COLO829 (cell line): Measurements from ENCODE around the gene NR2F1-AS1.
"Not testable (repeated sequence)": the region's sequence is repeated elsewhere in the genome, so short reads cannot be mapped to it uniquely, and the experiment has no call there.

Experiments
- DNase-seq: peaks from one replicate; pipeline ENCODE4 v3.0.0; 2012; ENCODE audit warnings: low spot score

The NR2F1-AS1 gene

GRCh38 chr5:93576994-93577853 is 3.8 kb downstream of the NR2F1-AS1 start:
- no peak for DNase-seq

GRCh38 chr5:93575461-93576414 is 5.3 kb downstream of the NR2F1-AS1 start:
- no peak for DNase-seq

GRCh38 chr5:93574491-93575305 is 6.3 kb downstream of the NR2F1-AS1 start:
- DNase-seq = no peak

- DNase-seq = no peak
These were observed 7.4 kb downstream of the NR2F1-AS1 start for GRCh38 chr5:93573354-93574351.

- DNase-seq = no peak
These were observed 8.2 kb downstream of the NR2F1-AS1 start for GRCh38 chr5:93572608-93573353.

- no peak for DNase-seq
These were observed 8.9 kb downstream of the NR2F1-AS1 start for GRCh38 chr5:93572101-93572607.

GRCh38 chr5:93571114-93571949 is 9.7 kb downstream of the NR2F1-AS1 start:
- DNase-seq = no peak

- DNase-seq = no peak
These were observed 10.5 kb downstream of the NR2F1-AS1 start for GRCh38 chr5:93570294-93571113.

- no peak for DNase-seq
These were observed 11.5 kb downstream of the NR2F1-AS1 start for GRCh38 chr5:93569300-93570160.

- no peak for DNase-seq
These were observed 13.6 kb downstream of the NR2F1-AS1 start for GRCh38 chr5:93567424-93567823.

- DNase-seq = no peak
These were observed 14.9 kb downstream of the NR2F1-AS1 start for GRCh38 chr5:93566091-93566490.

- DNase-seq = no peak
These were observed 23.9 kb downstream of the NR2F1-AS1 start for GRCh38 chr5:93557021-93557604.

GRCh38 chr5:93549594-93549993 is 31.4 kb downstream of the NR2F1-AS1 start:
- not testable (repeated sequence) for DNase-seq

GRCh38 chr5:93545872-93546271 is 35.1 kb downstream of the NR2F1-AS1 start:
- DNase-seq = no peak

GRCh38 chr5:93532370-93532769 is 48.6 kb downstream of the NR2F1-AS1 start:
- no peak for DNase-seq

- not testable (repeated sequence) for DNase-seq
These were observed 59.2 kb downstream of the NR2F1-AS1 start for GRCh38 chr5:93521815-93522214.
